Smooth muscle cell (in vitro differentiated cells): ENCODE results near the gene PBXIP1. TPM values are rescaled to one million over a fixed set of nuclear protein-coding genes. Genes with fewer than 3 reads are reported as not detected.

Experiments
- DNase-seq: peaks from one replicate; lab custom pipeline; 2025; ENCODE audit not compliant: unreplicated experiment; lab: John Stamatoyannopoulos, UW
- H2AFZ ChIP-seq: fragments of 200-600 bp; sonication (generic); 2 replicates; pipeline ENCODE4 v1.6.0; 2016; ENCODE audit warnings: antibody characterized with exemption, low read depth, mild to moderate bottlenecking
- H3F3A ChIP-seq: fragments of 200-600 bp; sonication (generic); 2 replicates; pipeline ENCODE4 v1.6.0; 2017; ENCODE audit warnings: antibody characterized with exemption, low read depth
- H3K27ac ChIP-seq: fragments of 200-600 bp; sonication (generic); 2 replicates; pipeline ENCODE4 v1.5.1; 2016; ENCODE audit warnings: low read depth, mild to moderate bottlenecking
- H3K27me3 ChIP-seq: fragments of 200-600 bp; sonication (generic); 2 replicates; pipeline ENCODE4 v1.6.1; 2016; ENCODE audit warnings: low read depth, mild to moderate bottlenecking
- H3K36me3 ChIP-seq: fragments of 200-600 bp; sonication (generic); 2 replicates; pipeline ENCODE4 v1.5.1; 2016; ENCODE audit warnings: low read depth
- H3K4me1 ChIP-seq: fragments of 200-600 bp; sonication (generic); 2 replicates; pipeline ENCODE4 v1.5.1; 2016; ENCODE audit warnings: low read depth
- H3K4me2 ChIP-seq: fragments of 200-600 bp; sonication (generic); 2 replicates; pipeline ENCODE4 v1.6.0; 2016; ENCODE audit warnings: mild to moderate bottlenecking
- H3K4me3 ChIP-seq: fragments of 200-600 bp; sonication (generic); 2 replicates; pipeline ENCODE4 v1.5.1; 2016; ENCODE audit warnings: mild to moderate bottlenecking
- H3K79me2 ChIP-seq: fragments of 200-600 bp; sonication (generic); 2 replicates; pipeline ENCODE4 v1.6.0; 2016; ENCODE audit warnings: low read depth, mild to moderate bottlenecking
- H3K9ac ChIP-seq: fragments of 200-600 bp; sonication (generic); 2 replicates; pipeline ENCODE4 v1.6.0; 2016; ENCODE audit warnings: low read depth
- H3K9me3 ChIP-seq: fragments of 200-600 bp; sonication (generic); replicated peaks from 2 replicates; pipeline ENCODE4 v1.5.1; 2016; ENCODE audit warnings: low read depth
- H4K20me1 ChIP-seq: fragments of 200-600 bp; sonication (generic); 2 replicates; pipeline ENCODE4 v1.6.0; 2016; ENCODE audit warnings: low read depth
- WGBS: methylation state at CpG from one replicate; pipeline ENCODE4 v1.1.7; 2016; ENCODE audit warnings: low lambda C conversion rate; 5-methylcytosine and 5-hydroxymethylcytosine counted together
- polyA plus RNA-seq: library from polyadenylated mRNA; unstranded; fragments of >200 nt; fragmentation: Nextera tagmentation; extraction: Ambion mirVana; gene quantifications from 2 replicates; pipeline ENCODE4 v1.2.1, GENCODE V29; 2016
- total RNA-seq: library from RNA; depleted of rRNA; stranded (reverse); fragments of >200 nt; gene quantifications from 2 replicates; pipeline ENCODE4 v1.2.3, GENCODE V29; 2014
- TF ChIP-seq, protein P1 (sequence below): fragments of 200-600 bp; sonication (generic); IDR thresholded peaks from 2 replicates; pipeline ENCODE4 v1.5.1; 2017; ENCODE audit warnings: borderline replicate concordance, mild to moderate bottlenecking, antibody characterized with exemption; ENCODE audit not compliant: insufficient read depth, poor library complexity, severe bottlenecking

The PBXIP1 gene
- total and polyA plus RNA-seq, 2 experiments from 2014 or later: 40.5 to 41.9 TPM

- Histone ChIP-seq H3K4me1 (peaks cover 15% of the 10 kb centered on the region), H3K9me3 (no peaks in the 10 kb centered on the region), H3K27me3 (no peaks in the 10 kb centered on the region), H3K79me2 (no peaks in the 10 kb centered on the region), H3F3A (no peaks in the 10 kb centered on the region), H4K20me1 (no peaks in the 10 kb centered on the region), H3K36me3 (no peaks in the 10 kb centered on the region), H3K4me3 (no peak overlapping the region), H2AFZ (no peak overlapping the region), H3K4me2 (no peak overlapping the region), H3K27ac (peak overlapping the region; percentile 96), H3K9ac (no peak overlapping the region)
- WGBS: 96% methylated on average over 7 of the region's 7 CpGs
- DNase-seq: no peak
- TF ChIP-seq, protein P1, sequence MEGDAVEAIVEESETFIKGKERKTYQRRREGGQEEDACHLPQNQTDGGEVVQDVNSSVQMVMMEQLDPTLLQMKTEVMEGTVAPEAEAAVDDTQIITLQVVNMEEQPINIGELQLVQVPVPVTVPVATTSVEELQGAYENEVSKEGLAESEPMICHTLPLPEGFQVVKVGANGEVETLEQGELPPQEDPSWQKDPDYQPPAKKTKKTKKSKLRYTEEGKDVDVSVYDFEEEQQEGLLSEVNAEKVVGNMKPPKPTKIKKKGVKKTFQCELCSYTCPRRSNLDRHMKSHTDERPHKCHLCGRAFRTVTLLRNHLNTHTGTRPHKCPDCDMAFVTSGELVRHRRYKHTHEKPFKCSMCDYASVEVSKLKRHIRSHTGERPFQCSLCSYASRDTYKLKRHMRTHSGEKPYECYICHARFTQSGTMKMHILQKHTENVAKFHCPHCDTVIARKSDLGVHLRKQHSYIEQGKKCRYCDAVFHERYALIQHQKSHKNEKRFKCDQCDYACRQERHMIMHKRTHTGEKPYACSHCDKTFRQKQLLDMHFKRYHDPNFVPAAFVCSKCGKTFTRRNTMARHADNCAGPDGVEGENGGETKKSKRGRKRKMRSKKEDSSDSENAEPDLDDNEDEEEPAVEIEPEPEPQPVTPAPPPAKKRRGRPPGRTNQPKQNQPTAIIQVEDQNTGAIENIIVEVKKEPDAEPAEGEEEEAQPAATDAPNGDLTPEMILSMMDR: no peak
Observed at GRCh38 chr1:154938604-154939399, 17.1 kb downstream of the PBXIP1 start.

DNA sequence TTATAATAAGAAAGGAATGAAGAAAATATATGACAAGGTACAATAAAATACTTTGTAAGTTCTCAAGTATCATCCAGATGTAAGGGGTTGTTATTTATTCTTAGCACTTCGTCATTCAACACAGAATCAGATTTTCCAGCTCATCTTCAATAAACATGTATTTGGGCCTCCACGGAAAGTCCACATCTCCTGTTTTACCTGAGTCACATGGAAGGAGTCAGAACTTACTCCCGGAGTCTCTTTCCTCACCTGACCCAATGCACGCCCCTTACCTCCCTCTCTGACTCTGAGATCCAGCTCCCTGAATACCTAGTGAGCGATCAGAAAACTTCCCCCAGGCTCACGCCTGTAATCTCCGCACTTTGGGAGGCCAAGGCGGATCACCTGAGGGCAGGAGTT lies 17.9 kb downstream of the PBXIP1 start:
- peak overlapping the region; percentile 82 for H3K4me2 ChIP-seq
- no peaks in the 10 kb centered on the region for H3K9me3 ChIP-seq
- no peak for DNase-seq
- peak overlapping the region; percentile 62 for H3K4me3 ChIP-seq
- peaks cover 15% of the 10 kb centered on the region for H3K4me1 ChIP-seq
- no peak overlapping the region for H2AFZ ChIP-seq
- no peaks in the 10 kb centered on the region for H3K79me2 ChIP-seq
- no peaks in the 10 kb centered on the region for H4K20me1 ChIP-seq
- no peaks in the 10 kb centered on the region for H3F3A ChIP-seq
- no peaks in the 10 kb centered on the region for H3K27me3 ChIP-seq
- no peaks in the 10 kb centered on the region for H3K36me3 ChIP-seq
- H3K27ac ChIP-seq: peak overlapping the region; percentile 96
- TF ChIP-seq, protein P1: no peak
- H3K9ac ChIP-seq: peak overlapping the region; percentile 99
- 90% methylated on average over 8 of the region's 8 CpGs for WGBS

DNA sequence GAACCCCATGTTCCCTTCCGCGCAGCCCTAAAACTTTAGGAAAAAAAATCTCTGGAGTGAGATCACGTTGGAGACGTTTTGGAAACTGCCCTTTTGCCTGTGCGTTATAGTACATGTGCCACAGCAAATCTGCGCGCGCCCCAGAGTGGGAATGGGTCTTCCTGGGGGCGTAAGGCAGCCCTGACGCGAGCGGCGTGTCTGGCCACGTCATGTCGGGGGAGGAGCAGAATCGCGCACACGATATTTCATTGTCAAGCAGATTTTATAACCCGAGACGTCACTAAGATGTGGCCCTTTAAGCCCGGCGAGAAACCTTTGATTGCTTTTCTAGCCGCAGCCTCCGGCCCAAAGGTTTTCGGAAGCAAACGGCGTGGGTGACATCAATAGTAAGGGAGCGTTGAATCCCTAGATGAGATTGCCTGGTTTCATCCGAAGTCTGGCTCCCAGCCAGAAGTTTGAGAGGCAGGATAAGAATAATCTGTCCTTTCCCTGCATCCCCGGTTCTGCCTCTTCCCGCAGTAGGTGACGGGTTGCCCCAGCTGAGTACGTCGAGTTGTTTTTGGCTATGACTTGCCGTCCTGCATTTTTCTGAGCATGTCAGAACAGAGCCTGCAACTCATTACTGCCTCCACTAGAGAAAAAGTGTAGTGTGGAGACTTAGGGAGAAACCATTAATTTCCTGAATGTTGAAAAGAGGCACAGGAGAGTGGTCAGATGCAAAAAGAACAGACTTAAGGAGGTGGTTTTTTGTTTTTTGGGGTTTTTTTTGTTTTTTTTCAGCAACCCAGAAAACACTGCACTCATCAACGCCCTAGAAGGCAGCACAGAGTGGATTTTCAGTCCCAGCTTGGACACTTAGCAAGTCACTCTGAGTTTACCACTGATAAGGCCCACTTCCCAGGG lies 18.6 kb downstream of the PBXIP1 start:
- H3K27ac ChIP-seq: peak overlapping the region; percentile 96
- H3K36me3 ChIP-seq: no peaks in the 10 kb centered on the region
- H3K9me3 ChIP-seq: no peaks in the 10 kb centered on the region
- peak overlapping the region; percentile 82 for H3K4me2 ChIP-seq
- no peaks in the 10 kb centered on the region for H3K27me3 ChIP-seq
- H3K4me1 ChIP-seq: peaks cover 15% of the 10 kb centered on the region
- H2AFZ ChIP-seq: peak overlapping the region; percentile 78
- H3F3A ChIP-seq: no peaks in the 10 kb centered on the region
- TF ChIP-seq, protein P1: peak; percentile 6
- DNase-seq: peak; percentile 94
- peak overlapping the region; percentile 62 for H3K4me3 ChIP-seq
- WGBS: 2% methylated on average over 36 of the region's 36 CpGs
- H4K20me1 ChIP-seq: no peaks in the 10 kb centered on the region
- H3K9ac ChIP-seq: peak overlapping the region; percentile 99
- H3K79me2 ChIP-seq: no peaks in the 10 kb centered on the region
